Measurements from ENCODE around the gene BAZ2A.
"Not testable (repeated sequence)": the region's sequence is repeated elsewhere in the genome, so short reads cannot be mapped to it uniquely, and the experiment has no call there.

BAZ2A gene

GRCh38 chr12:56599041-56599440 is 31.1 kb downstream of the BAZ2A start:
- DNase-seq (ENCODE audit: low read depth, low spot score), result no peak

- no peak for DNase-seq (ENCODE audit: low read depth, low spot score)
Observed at GRCh38 chr12:56596815-56597214, 33.3 kb downstream of the BAZ2A start.

DNA sequence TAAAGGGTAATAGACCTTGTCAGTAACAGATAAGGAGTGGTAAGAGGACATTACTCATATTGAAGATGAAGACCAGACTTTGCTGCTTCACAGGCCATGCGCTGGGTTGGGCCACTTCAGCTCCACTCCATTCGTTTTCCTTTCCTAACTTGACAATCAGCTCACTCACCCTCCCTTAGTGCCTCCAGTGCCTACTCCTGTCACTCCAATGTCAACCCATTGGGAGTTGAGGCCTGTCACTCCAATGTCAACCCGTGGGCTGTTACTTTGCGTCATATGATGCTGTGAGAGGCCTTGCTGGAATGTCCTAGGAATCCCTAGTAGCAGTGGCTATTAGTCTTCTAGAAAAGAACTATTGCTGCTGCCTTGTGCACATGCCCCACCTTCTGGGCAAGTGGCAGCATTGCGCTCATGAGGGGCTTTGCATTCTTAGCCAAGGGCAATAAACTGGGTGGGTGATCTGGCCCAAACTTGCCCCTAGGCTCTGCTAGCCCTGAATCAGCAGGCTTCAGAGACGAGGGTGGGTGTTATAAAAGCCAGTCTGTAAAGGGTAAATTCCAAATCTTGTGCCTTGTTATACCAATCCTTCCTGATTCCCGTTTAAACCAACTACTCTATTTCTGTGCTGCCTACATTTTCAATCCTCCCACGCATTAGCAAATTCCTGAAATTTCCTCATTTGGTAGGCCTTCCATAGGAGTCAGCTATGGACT is 36.1 kb downstream of the BAZ2A start:
- DNase-seq (ENCODE audit: low read depth, low spot score), result no peak

GRCh38 chr12:56591961-56592360 is 38.2 kb downstream of the BAZ2A start:
- DNase-seq (ENCODE audit: low read depth, low spot score), result no peak

DNA sequence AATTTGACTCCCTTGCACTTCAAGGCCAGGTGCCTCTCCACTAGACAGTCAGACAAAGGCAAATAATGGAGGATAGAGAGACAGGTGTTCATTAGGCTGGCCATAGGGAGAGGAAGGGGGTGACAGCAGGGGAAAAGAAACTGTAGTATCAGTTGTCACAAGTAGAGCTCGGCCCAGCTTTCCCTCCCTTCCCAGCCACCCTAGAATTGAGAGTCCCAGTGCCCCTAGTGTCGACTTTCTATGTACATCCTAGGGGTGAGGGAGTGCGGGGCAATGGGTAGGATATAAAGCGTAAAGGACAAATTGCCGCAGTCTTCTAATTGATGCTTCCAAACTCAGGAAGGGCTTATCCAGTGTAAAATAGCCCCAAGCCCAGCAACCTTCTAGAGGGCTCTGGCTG is 39.0 kb downstream of the BAZ2A start:
- DNase-seq (ENCODE audit: low read depth, low spot score), result no peak

DNA sequence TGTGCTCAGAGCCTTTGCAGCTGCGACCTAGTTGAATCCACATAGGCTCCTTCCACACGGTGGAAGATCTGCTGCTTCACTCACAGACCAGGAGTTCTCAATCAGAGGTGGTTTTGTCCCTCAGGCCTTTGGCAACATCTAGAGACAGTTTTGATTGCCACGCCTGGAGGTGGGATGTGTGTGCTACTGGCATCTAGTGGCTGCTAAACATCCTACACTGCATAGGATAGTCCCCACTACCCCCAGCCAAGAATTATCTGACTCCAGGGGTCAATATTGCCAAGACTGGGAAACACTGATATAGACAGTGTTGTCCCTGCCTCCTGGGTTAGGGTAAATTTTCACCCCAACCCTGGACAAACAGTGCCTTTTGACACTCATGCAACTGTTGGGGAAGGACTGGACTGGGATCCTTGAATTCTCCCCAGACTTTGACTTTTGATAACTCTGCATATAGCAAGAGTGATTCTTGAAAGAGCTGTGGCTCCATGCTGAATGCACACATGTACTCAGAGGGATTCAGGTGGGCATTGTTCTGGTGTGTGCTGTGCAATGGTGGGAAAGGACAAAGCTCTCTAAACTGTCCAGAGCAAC is 39.8 kb downstream of the BAZ2A start:
- no peak for DNase-seq (ENCODE audit: low read depth, low spot score)

- no peak for DNase-seq (ENCODE audit: low read depth, low spot score)
Observed at GRCh38 chr12:56589783-56590182, 40.3 kb downstream of the BAZ2A start.

DNA sequence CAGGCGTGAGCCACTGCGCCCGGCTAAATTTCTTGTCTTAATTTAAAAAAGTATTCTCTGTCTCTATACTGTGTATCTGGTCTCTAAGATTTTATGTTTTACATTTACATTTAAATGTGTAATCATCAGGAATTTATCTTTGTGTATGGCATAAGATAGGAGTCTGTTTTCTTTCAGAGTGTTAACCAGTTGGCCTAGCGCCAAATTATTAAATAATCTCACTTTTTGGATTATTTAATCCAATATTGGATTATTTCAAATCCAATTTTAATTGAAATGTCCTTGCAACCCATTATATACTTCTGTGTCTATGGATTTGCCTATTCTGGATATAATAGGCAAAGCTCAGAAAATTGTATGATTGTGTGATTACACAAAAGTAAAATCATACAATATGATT is 45.0 kb downstream of the BAZ2A start:
- DNase-seq (ENCODE audit: low read depth, low spot score), result no peak

DNA sequence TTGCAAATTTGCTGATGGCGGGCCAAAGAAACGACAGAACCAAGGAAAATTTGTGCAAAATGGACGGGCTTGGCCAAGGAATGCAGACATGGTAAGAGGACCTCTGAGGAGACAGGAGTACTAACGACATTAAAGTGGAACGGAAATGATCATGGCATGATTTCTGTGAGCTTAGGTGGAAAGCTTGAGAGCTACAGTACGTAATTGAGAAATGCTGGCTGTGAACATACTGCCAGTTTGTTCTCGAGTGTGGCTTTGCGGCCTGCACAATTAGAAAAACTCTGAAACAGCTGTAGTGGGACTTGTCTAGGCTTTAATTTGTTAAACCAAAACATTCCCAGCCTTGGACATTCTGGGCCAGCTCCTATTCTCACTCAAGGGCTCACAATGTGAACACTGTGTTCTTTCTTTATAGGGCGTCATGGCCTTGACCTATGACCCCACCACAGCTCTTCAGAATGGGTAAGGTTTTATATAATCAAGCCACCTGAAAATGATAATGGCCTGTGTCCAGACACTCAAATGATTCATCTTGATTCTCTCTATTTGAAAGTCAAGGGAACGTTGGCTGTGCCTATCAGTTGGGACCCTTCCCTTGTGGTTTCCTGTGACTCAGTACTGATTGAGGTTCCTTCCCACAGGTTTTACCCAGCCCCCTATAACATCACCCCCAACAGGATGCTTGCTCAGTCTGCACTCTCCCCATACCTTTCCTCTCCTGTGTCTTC is 48.5 kb downstream of the BAZ2A start:
- DNase-seq (ENCODE audit: low read depth, low spot score), result no peak

DNA sequence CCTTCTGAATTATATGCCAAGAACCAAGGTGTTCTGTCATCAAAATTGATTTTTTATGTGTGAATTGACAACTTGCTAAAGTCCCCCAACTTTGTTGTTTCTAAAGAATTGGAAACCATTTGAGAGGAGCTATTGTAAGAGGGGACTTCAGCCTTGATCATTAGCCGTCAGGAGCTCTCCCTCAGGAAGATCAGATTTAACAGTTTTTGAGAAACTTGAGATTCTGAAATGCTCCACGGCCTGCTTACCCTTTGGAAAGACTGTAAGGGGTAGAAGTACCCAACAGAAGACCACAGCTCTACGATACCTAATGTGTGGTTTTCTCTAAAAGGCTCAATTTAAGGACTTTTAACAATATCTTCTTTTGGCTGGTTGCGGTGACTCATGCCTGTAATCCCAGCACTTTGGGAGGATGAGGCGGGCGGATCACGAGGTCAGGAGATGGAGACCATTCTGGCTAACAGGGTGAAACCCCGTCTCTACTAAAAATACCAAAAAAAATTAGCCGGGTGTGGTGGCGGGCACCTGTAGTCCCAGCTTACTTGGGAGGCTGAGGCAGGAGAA is 51.1 kb downstream of the BAZ2A start:
- no peak for DNase-seq (ENCODE audit: low read depth, low spot score)

- not testable (repeated sequence) for DNase-seq (ENCODE audit: low read depth, low spot score)
Observed at GRCh38 chr12:56577248-56577647, 52.9 kb downstream of the BAZ2A start.

GRCh38 chr12:56574210-56574609 is 55.9 kb downstream of the BAZ2A start:
- no peak for DNase-seq (ENCODE audit: low read depth, low spot score)

DNA sequence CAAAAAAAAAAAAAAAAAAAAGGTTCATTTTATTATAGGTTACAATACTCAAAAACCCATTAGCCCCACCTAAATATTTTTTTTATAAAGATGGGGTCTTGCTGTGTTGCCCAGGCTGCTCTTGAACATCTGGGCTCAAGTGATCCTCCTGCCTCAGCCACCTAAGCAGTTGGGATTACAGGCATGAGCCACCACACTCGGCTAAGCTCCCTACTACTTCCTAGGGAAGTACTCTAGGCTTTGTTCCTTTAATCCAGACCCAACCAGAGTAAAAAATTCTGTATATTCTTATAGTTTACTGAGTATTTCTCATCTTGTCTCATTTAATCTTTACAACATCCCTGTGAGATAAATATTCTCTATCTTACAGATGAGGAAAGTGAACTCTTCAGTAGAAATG is 57.8 kb downstream of the BAZ2A start:
- DNase-seq (ENCODE audit: low read depth, low spot score), result no peak

- no peak for DNase-seq (ENCODE audit: low read depth, low spot score)
Observed at GRCh38 chr12:56571121-56571520, 59.0 kb downstream of the BAZ2A start.

GRCh38 chr12:56568146-56568545 is 62.0 kb downstream of the BAZ2A start:
- DNase-seq (ENCODE audit: low read depth, low spot score), result no peak

DNA sequence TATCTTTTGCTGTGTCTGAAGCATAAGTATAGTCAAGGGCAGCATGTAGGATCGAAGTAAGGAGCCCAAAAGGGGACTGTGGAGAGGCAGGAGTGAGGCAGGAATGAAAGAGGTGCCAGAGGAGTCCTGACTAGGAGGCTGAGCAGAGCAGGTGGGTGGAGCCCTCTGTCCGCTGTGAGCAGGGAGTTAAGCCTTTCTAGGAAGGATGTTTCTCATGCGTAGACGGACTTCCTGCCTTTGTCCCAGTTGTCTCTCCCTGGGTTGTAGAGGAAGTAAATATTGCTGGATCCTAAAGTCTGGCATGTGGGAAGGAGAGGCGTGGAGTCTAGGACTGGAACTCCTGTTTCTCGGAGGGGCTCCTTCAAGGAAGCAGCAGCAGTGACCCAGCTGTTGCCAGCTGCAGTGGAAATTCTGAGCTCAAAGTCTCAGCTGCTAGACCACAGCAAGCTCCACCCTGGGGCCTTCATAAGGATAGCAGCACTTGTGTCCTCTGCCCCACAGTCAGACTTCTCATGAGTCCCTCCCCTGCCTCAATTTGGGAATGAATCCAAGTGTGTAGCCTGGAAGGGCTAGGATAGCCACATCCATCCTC is 64.5 kb downstream of the BAZ2A start:
- peak; percentile 58 for DNase-seq (ENCODE audit: low read depth, low spot score)

DNA sequence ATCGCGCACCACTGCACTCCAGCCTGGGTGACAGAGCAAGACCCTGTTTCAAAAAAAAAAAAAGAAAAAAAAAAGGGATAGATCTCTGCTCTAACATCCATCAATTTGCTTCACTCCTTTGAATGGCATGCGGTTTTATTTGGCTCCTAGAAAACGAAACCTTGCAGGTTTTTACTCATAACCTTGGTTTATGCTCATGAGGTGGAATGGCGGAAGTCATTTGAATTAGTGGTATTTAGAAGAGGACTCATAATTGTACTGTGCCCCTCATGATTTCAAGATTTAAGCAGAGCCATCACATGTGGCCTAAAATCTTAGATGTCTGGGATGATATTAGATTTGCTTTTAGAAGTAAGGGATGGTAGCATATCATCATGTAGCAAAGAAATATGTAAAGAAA is 79.1 kb downstream of the BAZ2A start:
- no peak for DNase-seq (ENCODE audit: low read depth, low spot score)

GRCh38 chr12:56546680-56547079 is 83.4 kb downstream of the BAZ2A start:
- no peak for DNase-seq (ENCODE audit: low read depth, low spot score)
